ENCODE results near the gene PCDHA7.
"Not testable (repeated sequence)": the region's sequence is repeated elsewhere in the genome, so short reads cannot be mapped to it uniquely, and the experiment has no call there.

Gene PCDHA7

GRCh38 chr5:140868721-140869554 lies 34.9 kb downstream of the PCDHA7 start, which contains the start of gene PCDHA11:
Gene PCDHA11, plus strand, starts transcription at chr5:140868957. Its CDS starts 147 bp downstream, at chr5:140869104.
- no peak for DNase-seq

- DNase-seq, result no peak
Measured at GRCh38 chr5:140869555-140869886, 35.5 kb downstream of the PCDHA7 start.

GRCh38 chr5:140870221-140871201 lies 36.4 kb downstream of the PCDHA7 start:
- DNase-seq, result no peak

GRCh38 chr5:140875085-140876065 lies 41.3 kb downstream of the PCDHA7 start, which contains the start of gene PCDHA12:
Gene PCDHA12, plus strand, starts transcription at chr5:140875308. Its CDS starts 165 bp downstream, at chr5:140875473.
- no peak for DNase-seq

- not testable (repeated sequence) for DNase-seq
Measured at GRCh38 chr5:140876541-140877261, 42.6 kb downstream of the PCDHA7 start.

- no peak for DNase-seq
Measured at GRCh38 chr5:140877262-140877581, 43.2 kb downstream of the PCDHA7 start.

GRCh38 chr5:140881889-140882590 lies 48.0 kb downstream of the PCDHA7 start, which contains the start of gene PCDHA13:
Gene PCDHA13, plus strand, starts transcription at chr5:140882124. Its CDS starts 145 bp downstream, at chr5:140882269.
- no peak for DNase-seq

- DNase-seq, result no peak
Measured at GRCh38 chr5:140882591-140882899, 48.5 kb downstream of the PCDHA7 start.

GRCh38 chr5:140883373-140883772 lies 49.3 kb downstream of the PCDHA7 start:
- DNase-seq, result no peak

- DNase-seq, result no peak
Measured at GRCh38 chr5:140883927-140884697, 50.0 kb downstream of the PCDHA7 start.

All from SIG-M5 (cell line).